Measurements from ENCODE around the gene MAGEB6B. TPM values are rescaled to one million over a fixed set of nuclear protein-coding genes. Genes with fewer than 3 reads are reported as not detected.
"Not testable (repeated sequence)": the region's sequence is repeated elsewhere in the genome, so short reads cannot be mapped to it uniquely, and the experiment has no call there.

The MAGEB6B gene, protein sequence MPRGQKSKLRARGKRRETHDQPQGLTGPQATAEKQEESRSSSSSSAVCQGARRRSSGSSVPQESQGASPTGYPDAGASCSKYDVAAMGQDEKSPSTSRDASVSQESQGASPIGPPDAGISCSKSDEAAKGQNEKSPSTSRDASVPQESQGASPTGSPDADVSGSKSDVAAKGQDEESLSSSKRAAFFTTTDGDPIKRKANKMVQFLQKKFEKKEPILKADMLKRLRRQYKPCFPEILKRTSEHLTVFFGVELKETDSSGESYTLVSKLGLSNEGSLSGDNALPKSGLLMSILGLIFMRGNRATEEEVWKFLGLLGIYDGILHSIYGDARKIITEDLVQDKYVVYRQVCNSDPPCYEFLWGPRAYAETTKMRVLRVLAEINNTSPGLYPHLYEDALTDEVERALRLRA
- not detected for total RNA-seq

- Histone ChIP-seq H3K4me1 (no peaks in the 10 kb centered on the region), H3K4me3 (no peak within 1 kb of the TSS), H3K27ac (no peak within 1 kb of the TSS), H3K9me3 (no peaks in the 10 kb centered on the region), H3K27me3 (no peaks in the 10 kb centered on the region), H3K36me3 (no peaks in the 10 kb centered on the region)
- no peak for DNase-seq (ENCODE audit: low spot score in 2 of 2)
- 90% methylated on average over 10 of the region's 10 CpGs for WGBS
- no peak for TF ChIP-seq POLR2A (IDR thresholded peaks at IDR 0.05)
- TF ChIP-seq EP300 (IDR thresholded peaks at IDR 0.05) = no peak
- no peak for TF ChIP-seq POLR2AphosphoS5 (IDR thresholded peaks at IDR 0.05)
- TF ChIP-seq CTCF (IDR thresholded peaks at IDR 0.05) = no peak
Observed at GRCh38 chrX:26160301-26160700, at the start of gene MAGEB6B. TSS of gene MAGEB6B (plus strand) at chrX:26160601. CDS start at chrX:26160601, 0 bp downstream.

- 71% methylated on average over 11 of the region's 11 CpGs for WGBS
- H3K4me3 ChIP-seq = no peak within 1 kb of the TSS
- no peaks in the 10 kb centered on the region for H3K9me3 ChIP-seq
- H3K27me3 ChIP-seq = no peaks in the 10 kb centered on the region
- no peak for DNase-seq (ENCODE audit: low spot score in 2 of 2)
- TF ChIP-seq CTCF (IDR thresholded peaks at IDR 0.05) (no peak), EP300 (IDR thresholded peaks at IDR 0.05) (no peak), POLR2A (IDR thresholded peaks at IDR 0.05) (no peak), POLR2AphosphoS5 (IDR thresholded peaks at IDR 0.05) (no peak)
- H3K36me3 ChIP-seq = no peaks in the 10 kb centered on the region
- H3K27ac ChIP-seq = no peak within 1 kb of the TSS
- H3K4me1 ChIP-seq = no peaks in the 10 kb centered on the region
Observed at GRCh38 chrX:26138274-26138673, 22.1 kb upstream of the MAGEB6B start, which contains the start of gene MAGEB18. TSS of gene MAGEB18 (plus strand) at chrX:26138343. CDS start at chrX:26138986, 643 bp downstream.

DNA sequence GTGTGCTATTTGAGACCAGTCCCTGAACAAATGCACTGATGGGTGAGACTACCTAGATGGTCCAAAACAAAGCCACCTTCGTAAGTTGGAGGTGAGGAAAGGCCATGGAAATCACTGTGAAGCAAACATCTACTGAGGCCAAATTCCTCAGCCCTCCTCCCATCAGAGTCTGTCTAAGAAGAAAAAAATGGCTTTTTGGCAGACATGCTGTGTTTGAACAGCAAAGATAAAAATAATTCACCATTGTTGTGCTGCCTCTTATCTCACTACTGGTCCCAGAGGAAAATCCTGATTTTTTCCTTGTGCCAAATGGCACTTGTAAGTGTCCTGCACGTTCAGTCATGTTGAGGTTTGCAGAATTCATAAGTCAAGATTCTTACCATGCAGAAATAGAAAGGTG is 14.4 kb upstream of the MAGEB6B start:
- H3K4me1 ChIP-seq = no peaks in the 10 kb centered on the region
- no peak overlapping the region for H3K27ac ChIP-seq
- H3K9me3 ChIP-seq = no peaks in the 10 kb centered on the region
- WGBS = 30% methylated on average over 2 of the region's 2 CpGs
- DNase-seq (ENCODE audit: low spot score in 2 of 2) = no peak
- no peak overlapping the region for H3K4me3 ChIP-seq
- no peaks in the 10 kb centered on the region for H3K36me3 ChIP-seq
- no peaks in the 10 kb centered on the region for H3K27me3 ChIP-seq
- TF ChIP-seq EP300 (IDR thresholded peaks at IDR 0.05) (no peak), POLR2AphosphoS5 (IDR thresholded peaks at IDR 0.05) (no peak), POLR2A (IDR thresholded peaks at IDR 0.05) (no peak)

DNA sequence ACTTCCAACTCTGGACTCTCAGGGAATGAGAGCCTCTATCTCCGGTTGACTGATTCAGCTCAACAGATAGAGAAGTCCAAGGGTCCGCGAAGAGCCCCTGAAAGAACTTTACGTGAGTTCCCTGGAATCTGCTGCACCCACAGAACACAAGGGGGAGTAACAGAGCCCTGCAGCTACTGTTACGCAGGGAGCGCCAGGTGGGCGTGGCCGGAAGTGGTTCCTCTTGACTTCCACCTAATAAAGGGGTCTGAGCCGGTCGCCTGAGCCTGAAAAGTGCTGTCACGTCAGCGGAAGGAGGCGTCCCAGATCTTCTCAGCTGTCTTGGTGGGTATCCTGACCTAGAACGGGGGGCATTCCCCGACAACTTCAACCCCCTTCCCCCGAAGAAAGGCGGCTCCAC is 31.8 kb downstream of the MAGEB6B start, which contains the start of gene MAGEB6:
Gene MAGEB6 (plus strand): TSS at position 237 of the 400 bp plus-strand sequence. CDS start 1,407 bp downstream, outside the sequence.
- no peak within 1 kb of the TSS for H3K4me3 ChIP-seq
- no peaks in the 10 kb centered on the region for H3K9me3 ChIP-seq
- H3K27ac ChIP-seq = no peak within 1 kb of the TSS
- TF ChIP-seq POLR2A (IDR thresholded peaks at IDR 0.05) (no peak), POLR2AphosphoS5 (IDR thresholded peaks at IDR 0.05) (no peak), CTCF (IDR thresholded peaks at IDR 0.05) (no peak), EP300 (IDR thresholded peaks at IDR 0.05) (no peak)
- H3K4me1 ChIP-seq = no peaks in the 10 kb centered on the region
- no peaks in the 10 kb centered on the region for H3K36me3 ChIP-seq
- DNase-seq (ENCODE audit: low spot score in 2 of 2) = no peak
- no peaks in the 10 kb centered on the region for H3K27me3 ChIP-seq
- WGBS = 89% methylated on average over 7 of the region's 17 CpGs

GRCh38 chrX:26203561-26203960 is 43.2 kb downstream of the MAGEB6B start:
- no peak for DNase-seq (ENCODE audit: low spot score in 2 of 2)
- no peaks in the 10 kb centered on the region for H3K36me3 ChIP-seq
- no peaks in the 10 kb centered on the region for H3K9me3 ChIP-seq
- no peak overlapping the region for H3K4me3 ChIP-seq
- H3K27ac ChIP-seq = no peak overlapping the region
- no peaks in the 10 kb centered on the region for H3K4me1 ChIP-seq
- no peaks in the 10 kb centered on the region for H3K27me3 ChIP-seq
- TF ChIP-seq EP300 (IDR thresholded peaks at IDR 0.05) = no peak
- no peak for TF ChIP-seq CTCF (IDR thresholded peaks at IDR 0.05)
- no peak for TF ChIP-seq POLR2AphosphoS5 (IDR thresholded peaks at IDR 0.05)
- no peak for TF ChIP-seq POLR2A (IDR thresholded peaks at IDR 0.05)

- H3K27ac ChIP-seq; H3K4me3 ChIP-seq; H3K9me3 ChIP-seq; H3K36me3 ChIP-seq; H3K4me1 ChIP-seq; H3K27me3 ChIP-seq; DNase-seq (ENCODE audit: low spot score in 2 of 2): not testable (repeated sequence)
- WGBS = 92% methylated on average over 2 of the region's 27 CpGs
Observed at GRCh38 chrX:26204717-26205116, 44.3 kb downstream of the MAGEB6B start.

Measured in suprapubic skin (tissue), 4 donors.